ENCODE measurements around the gene SBK1.

- TF ChIP-seq GATA3 (IDR thresholded peaks at IDR 0.05; ENCODE audit: low read depth, low read length) (no peak), GATA2 (IDR thresholded peaks at IDR 0.05; ENCODE audit: low read depth, low read length) (no peak)
These were observed 11.2 kb upstream of the SBK1 start for GRCh38 chr16:28280881-28281836.

All from SH-SY5Y (cell line).